NB4 (cell line): ENCODE data around the gene TAB2.

ENCODE experiments used
- DNase-seq: peaks from one replicate; pipeline ENCODE4 v3.0.0; 2010; ENCODE audit warnings: low read depth
- H3K4me3 ChIP-seq: one replicate; pipeline ENCODE4 v1.5.1; 2011; ENCODE audit warnings: mild to moderate bottlenecking, low read depth, low read length, moderate library complexity
- CTCF ChIP-seq: IDR thresholded peaks from one replicate; pipeline ENCODE4 v1.5.1; 2012; ENCODE audit warnings: low read depth, low read length
- MAX ChIP-seq: IDR thresholded peaks from 2 replicates; pipeline ENCODE4 v1.6.1; 2011; ENCODE audit warnings: low read depth, low read length
- MYC ChIP-seq: IDR thresholded peaks from 2 replicates; pipeline ENCODE4 v1.6.1; 2011; ENCODE audit warnings: low read depth, low read length
- POLR2A ChIP-seq: IDR thresholded peaks from 2 replicates; pipeline ENCODE4 v1.6.1; 2011; ENCODE audit warnings: mild to moderate bottlenecking; ENCODE audit not compliant: insufficient read length; ENCODE audit errors: extremely low read depth

TAB2 gene

GRCh38 chr6:149332602-149333265 lies 15.2 kb downstream of the TAB2 start:
- no peak for DNase-seq
- H3K4me3 ChIP-seq: no peak overlapping the region
- TF ChIP-seq CTCF (no peak), MYC (no peak), POLR2A (no peak), MAX (no peak)

GRCh38 chr6:149333266-149333620 lies 15.7 kb downstream of the TAB2 start:
- no peak for TF ChIP-seq MAX
- no peak for TF ChIP-seq POLR2A
- no peak for TF ChIP-seq CTCF
- no peak for TF ChIP-seq MYC
- DNase-seq: no peak
- H3K4me3 ChIP-seq: no peak overlapping the region

GRCh38 chr6:149334201-149334600 lies 16.7 kb downstream of the TAB2 start:
- TF ChIP-seq MYC (no peak), CTCF (no peak)
- DNase-seq: no peak
- H3K4me3 ChIP-seq: no peak overlapping the region

- DNase-seq: no peak
- H3K4me3 ChIP-seq: no peak overlapping the region
- TF ChIP-seq CTCF: no peak
- no peak for TF ChIP-seq MAX
- TF ChIP-seq POLR2A: no peak
- TF ChIP-seq MYC: no peak
These were observed 17.2 kb downstream of the TAB2 start for GRCh38 chr6:149334682-149335160.

GRCh38 chr6:149335924-149336608 lies 18.6 kb downstream of the TAB2 start:
- DNase-seq: no peak
- TF ChIP-seq CTCF: no peak
- no peak for TF ChIP-seq POLR2A
- TF ChIP-seq MAX: no peak
- no peak for TF ChIP-seq MYC
- H3K4me3 ChIP-seq: no peak overlapping the region

GRCh38 chr6:149336609-149336928 lies 19.1 kb downstream of the TAB2 start:
- no peak for DNase-seq
- no peak overlapping the region for H3K4me3 ChIP-seq
- no peak for TF ChIP-seq MAX
- no peak for TF ChIP-seq POLR2A
- no peak for TF ChIP-seq CTCF
- no peak for TF ChIP-seq MYC
